ENCODE data around the gene IKBKE.

The IKBKE gene

DNA sequence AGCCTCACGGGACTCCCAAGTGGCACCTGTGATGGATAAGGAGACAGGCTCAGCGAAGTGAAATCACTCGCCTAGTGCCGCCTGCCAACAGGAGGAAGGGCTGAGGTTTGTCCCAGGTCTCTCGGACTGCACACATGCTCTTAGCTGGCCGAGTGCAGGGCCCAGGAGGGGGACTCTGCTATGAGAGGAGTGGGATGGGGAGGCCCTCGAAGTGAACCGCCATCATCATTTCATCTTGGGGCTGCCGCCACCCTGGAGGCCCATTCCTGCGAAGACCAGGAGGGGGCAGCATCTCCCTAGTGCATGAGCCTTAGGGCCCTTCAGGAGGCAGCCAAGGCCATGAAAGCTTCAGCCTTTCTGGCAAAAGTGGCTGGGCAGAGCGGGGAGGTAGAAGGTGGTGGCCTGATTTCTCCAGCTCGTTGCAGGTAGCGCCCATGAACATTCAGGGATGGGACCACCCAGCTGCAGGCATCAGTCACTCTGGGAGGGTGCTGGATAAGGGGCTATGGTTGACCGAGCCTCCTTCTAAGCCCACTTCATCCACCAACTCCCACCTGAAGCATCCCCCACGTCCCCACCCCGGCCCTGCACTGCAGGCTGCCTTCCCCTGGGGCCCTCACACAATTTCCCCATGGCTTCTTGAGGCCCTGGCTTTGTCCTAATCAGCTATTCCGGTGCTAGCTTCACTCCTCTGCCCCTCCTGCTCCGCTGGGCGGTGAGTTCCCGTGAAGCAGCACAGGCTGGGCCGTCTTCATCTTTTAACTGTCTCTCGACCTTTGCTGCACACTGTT, 19.9 kb downstream of the IKBKE start:
- peak; percentile 78 for FAIRE-seq
- peak; percentile 87 for DNase-seq (ENCODE audit: insufficient read length)
- TF ChIP-seq POLR2AphosphoS5 (IDR thresholded peaks at IDR 0.05; ENCODE audit: low read depth, low read length) (no peak), POLR2A (IDR thresholded peaks at IDR 0.05; ENCODE audit: low read depth, low read length) (no peak), TAF1 (IDR thresholded peaks at IDR 0.05; ENCODE audit: borderline replicate concordance, low read depth, low read length) (no peak)

GRCh38 chr1:206490771-206491405, 20.6 kb downstream of the IKBKE start:
- FAIRE-seq: no peak
- TF ChIP-seq POLR2AphosphoS5 (IDR thresholded peaks at IDR 0.05; ENCODE audit: low read depth, low read length) (no peak), POLR2A (IDR thresholded peaks at IDR 0.05; ENCODE audit: low read depth, low read length) (no peak), TAF1 (IDR thresholded peaks at IDR 0.05; ENCODE audit: borderline replicate concordance, low read depth, low read length) (no peak)
- DNase-seq (ENCODE audit: insufficient read length): no peak

DNA sequence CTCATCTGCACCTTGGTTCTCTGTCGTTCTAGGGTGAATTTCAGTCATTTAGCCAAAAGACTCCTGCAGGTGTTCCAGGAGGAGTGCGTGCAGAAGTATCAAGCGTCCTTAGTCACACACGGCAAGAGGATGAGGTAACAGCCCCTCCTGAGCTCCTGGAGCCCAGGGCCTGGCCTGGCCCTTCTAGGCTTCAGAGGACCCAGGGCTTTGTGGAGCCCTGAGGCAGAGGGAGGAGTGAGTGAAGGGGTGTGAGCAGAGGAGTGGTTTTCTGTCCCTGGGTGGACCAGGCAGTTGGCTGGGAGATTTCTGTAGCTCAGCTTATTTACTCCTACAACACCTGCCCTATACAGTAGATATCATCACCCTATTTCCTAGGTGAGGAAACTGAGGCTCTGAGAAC, 21.3 kb downstream of the IKBKE start:
- no peak for FAIRE-seq
- DNase-seq (ENCODE audit: insufficient read length): no peak
- TF ChIP-seq TAF1 (IDR thresholded peaks at IDR 0.05; ENCODE audit: borderline replicate concordance, low read depth, low read length) (no peak), POLR2AphosphoS5 (IDR thresholded peaks at IDR 0.05; ENCODE audit: low read depth, low read length) (no peak), POLR2A (IDR thresholded peaks at IDR 0.05; ENCODE audit: low read depth, low read length) (no peak)

DNA sequence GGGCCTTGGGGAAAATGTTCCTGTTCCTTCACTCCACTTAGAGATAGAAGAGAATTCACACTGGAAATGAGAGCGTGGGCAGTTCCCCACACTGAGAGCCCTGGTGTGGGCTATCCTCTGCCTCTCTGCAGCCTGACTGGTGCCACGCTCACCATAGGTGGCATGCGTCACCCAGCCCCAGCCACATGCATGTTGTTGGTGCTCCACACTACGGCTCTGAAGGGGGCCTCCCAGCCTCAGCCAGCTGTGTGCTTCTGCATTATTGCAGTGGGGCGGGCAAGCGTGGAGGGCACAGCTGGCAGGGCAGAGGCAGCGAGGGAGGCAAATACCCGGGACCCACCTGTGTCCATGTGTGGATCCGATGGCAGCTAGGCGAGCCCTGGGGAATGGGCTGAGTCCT, 22.3 kb downstream of the IKBKE start:
- no peak for TF ChIP-seq TAF1 (IDR thresholded peaks at IDR 0.05; ENCODE audit: borderline replicate concordance, low read depth, low read length)
- no peak for TF ChIP-seq POLR2A (IDR thresholded peaks at IDR 0.05; ENCODE audit: low read depth, low read length)
- no peak for TF ChIP-seq POLR2AphosphoS5 (IDR thresholded peaks at IDR 0.05; ENCODE audit: low read depth, low read length)
- no peak for DNase-seq (ENCODE audit: insufficient read length)
- no peak for FAIRE-seq

- no peak for FAIRE-seq
- TF ChIP-seq TAF1 (IDR thresholded peaks at IDR 0.05; ENCODE audit: borderline replicate concordance, low read depth, low read length) (no peak), POLR2A (IDR thresholded peaks at IDR 0.05; ENCODE audit: low read depth, low read length) (no peak)
Measured at GRCh38 chr1:206493279-206493678, 23.0 kb downstream of the IKBKE start.

GRCh38 chr1:206495011-206495461, 24.8 kb downstream of the IKBKE start:
- DNase-seq (ENCODE audit: insufficient read length) (no peak), FAIRE-seq (peak; percentile 75)
- no peak for TF ChIP-seq TAF1 (IDR thresholded peaks at IDR 0.05; ENCODE audit: borderline replicate concordance, low read depth, low read length)
- no peak for TF ChIP-seq POLR2A (IDR thresholded peaks at IDR 0.05; ENCODE audit: low read depth, low read length)
- TF ChIP-seq POLR2AphosphoS5 (IDR thresholded peaks at IDR 0.05; ENCODE audit: low read depth, low read length): no peak

More at GRCh38 chr1:206493279-206493678, 23.0 kb downstream of the IKBKE start:
- DNase-seq (ENCODE audit: insufficient read length): no peak

DNA sequence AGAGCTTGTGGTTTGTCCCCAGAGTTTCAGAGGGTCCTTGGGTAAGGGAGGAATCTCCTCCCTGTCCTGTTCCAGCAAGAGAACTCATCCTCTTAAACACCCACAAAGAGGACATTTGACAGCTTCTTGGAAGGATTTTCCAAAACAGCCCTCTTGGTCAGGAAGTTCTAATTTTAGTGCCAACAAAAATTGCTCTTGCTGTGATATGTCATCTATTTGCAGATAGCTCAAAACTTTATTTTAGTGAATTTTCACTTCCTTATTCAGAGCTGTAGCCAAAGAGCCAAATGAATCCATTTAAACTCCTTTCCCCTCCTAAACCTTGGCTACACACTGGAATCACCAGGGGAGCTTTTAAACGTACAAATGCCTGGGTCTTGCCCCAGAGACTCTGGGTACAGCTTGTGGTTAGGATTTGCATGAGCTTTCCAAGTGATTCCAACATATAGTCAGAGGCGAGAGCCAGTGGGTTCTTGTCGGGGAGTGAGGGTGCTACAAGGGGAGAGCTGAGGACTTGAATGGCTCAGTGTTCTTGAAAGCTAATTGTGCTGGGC, 25.3 kb downstream of the IKBKE start:
- no peak for TF ChIP-seq POLR2AphosphoS5 (IDR thresholded peaks at IDR 0.05; ENCODE audit: low read depth, low read length)
- TF ChIP-seq TAF1 (IDR thresholded peaks at IDR 0.05; ENCODE audit: borderline replicate concordance, low read depth, low read length): no peak
- TF ChIP-seq POLR2A (IDR thresholded peaks at IDR 0.05; ENCODE audit: low read depth, low read length): no peak
- no peak for FAIRE-seq

DNA sequence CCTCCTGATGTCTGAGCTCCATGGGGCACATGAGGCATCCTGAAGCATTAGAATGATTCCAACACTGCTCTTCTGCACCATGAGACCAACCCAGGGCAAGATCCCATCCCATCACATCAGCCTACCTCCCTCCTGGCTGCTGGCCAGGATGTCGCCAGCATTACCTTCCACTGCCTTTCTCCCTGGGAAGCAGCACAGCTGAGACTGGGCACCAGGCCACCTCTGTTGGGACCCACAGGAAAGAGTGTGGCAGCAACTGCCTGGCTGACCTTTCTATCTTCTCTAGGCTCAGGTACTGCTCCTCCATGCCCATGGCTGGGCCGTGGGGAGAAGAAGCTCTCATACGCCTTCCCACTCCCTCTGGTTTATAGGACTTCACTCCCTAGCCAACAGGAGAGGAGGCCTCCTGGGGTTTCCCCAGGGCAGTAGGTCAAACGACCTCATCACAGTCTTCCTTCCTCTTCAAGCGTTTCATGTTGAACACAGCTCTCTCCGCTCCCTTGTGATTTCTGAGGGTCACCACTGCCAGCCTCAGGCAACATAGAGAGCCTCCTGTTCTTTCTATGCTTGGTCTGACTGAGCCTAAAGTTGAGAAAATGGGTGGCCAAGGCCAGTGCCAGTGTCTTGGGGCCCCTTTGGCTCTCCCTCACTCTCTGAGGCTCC, 26.0 kb downstream of the IKBKE start:
- FAIRE-seq (peak; percentile 88), DNase-seq (ENCODE audit: insufficient read length) (no peak)
- TF ChIP-seq TAF1 (IDR thresholded peaks at IDR 0.05; ENCODE audit: borderline replicate concordance, low read depth, low read length): no peak
- TF ChIP-seq POLR2A (IDR thresholded peaks at IDR 0.05; ENCODE audit: low read depth, low read length): no peak
- TF ChIP-seq POLR2AphosphoS5 (IDR thresholded peaks at IDR 0.05; ENCODE audit: low read depth, low read length): no peak

More for the DNA sequence above, 25.3 kb downstream of the IKBKE start:
- no peak for DNase-seq (ENCODE audit: insufficient read length)

DNA sequence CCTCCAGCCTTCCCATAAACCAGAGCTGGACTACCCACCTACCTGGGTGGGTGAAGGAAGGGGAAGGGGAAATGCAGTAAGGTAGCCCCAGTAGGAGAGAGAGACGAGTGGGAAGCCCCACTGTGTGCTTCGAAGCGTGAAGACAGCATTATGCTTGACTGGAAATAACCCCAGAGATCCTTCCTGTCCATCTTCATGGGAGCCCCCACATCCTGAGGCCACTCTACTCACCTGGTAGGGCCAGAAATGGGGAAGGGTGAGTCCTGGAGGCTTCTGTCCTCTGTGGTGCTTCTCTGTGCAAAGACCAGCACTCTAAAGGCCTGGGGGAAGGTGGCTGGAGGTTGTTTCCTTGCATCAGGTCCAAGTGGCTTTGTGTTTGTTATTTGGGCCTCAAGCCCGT, 27.1 kb downstream of the IKBKE start:
- DNase-seq (ENCODE audit: insufficient read length) (no peak), FAIRE-seq (no peak)
- no peak for TF ChIP-seq POLR2AphosphoS5 (IDR thresholded peaks at IDR 0.05; ENCODE audit: low read depth, low read length)
- no peak for TF ChIP-seq TAF1 (IDR thresholded peaks at IDR 0.05; ENCODE audit: borderline replicate concordance, low read depth, low read length)
- no peak for TF ChIP-seq POLR2A (IDR thresholded peaks at IDR 0.05; ENCODE audit: low read depth, low read length)

- DNase-seq (ENCODE audit: insufficient read length): no peak
- TF ChIP-seq POLR2AphosphoS5 (IDR thresholded peaks at IDR 0.05; ENCODE audit: low read depth, low read length) (no peak), POLR2A (IDR thresholded peaks at IDR 0.05; ENCODE audit: low read depth, low read length) (no peak), TAF1 (IDR thresholded peaks at IDR 0.05; ENCODE audit: borderline replicate concordance, low read depth, low read length) (no peak)
- no peak for FAIRE-seq
Measured at GRCh38 chr1:206497774-206498173, 27.5 kb downstream of the IKBKE start.

- FAIRE-seq: no peak
- no peak for DNase-seq (ENCODE audit: insufficient read length)
- TF ChIP-seq POLR2AphosphoS5 (IDR thresholded peaks at IDR 0.05; ENCODE audit: low read depth, low read length) (no peak), TAF1 (IDR thresholded peaks at IDR 0.05; ENCODE audit: borderline replicate concordance, low read depth, low read length) (no peak), POLR2A (IDR thresholded peaks at IDR 0.05; ENCODE audit: low read depth, low read length) (no peak)
Measured at GRCh38 chr1:206498685-206499084, 28.4 kb downstream of the IKBKE start.
